GM08714 (cell line): Measurements from ENCODE around the gene NT5DC2.

Source experiments
- H3K4me3 ChIP-seq: fragments of 200-500 bp; sonication (Bioruptor generic); 2 replicates; pipeline ENCODE4 v1.5.1; 2014; ENCODE audit warnings: mild to moderate bottlenecking, low read length, inconsistent platforms
- ZNF274 ChIP-seq: IDR thresholded peaks from 2 replicates; pipeline ENCODE4 v1.6.1; 2012; ENCODE audit warnings: mild to moderate bottlenecking, low read depth, low read length

NT5DC2 gene

GRCh38 chr3:52547143-52547542 lies 13.5 kb upstream of the NT5DC2 start:
- no peak overlapping the region for H3K4me3 ChIP-seq
- TF ChIP-seq ZNF274, result no peak

GRCh38 chr3:52546111-52546901 lies 12.6 kb upstream of the NT5DC2 start:
- H3K4me3 ChIP-seq, result no peak overlapping the region
- no peak for TF ChIP-seq ZNF274

- no peak for TF ChIP-seq ZNF274
- H3K4me3 ChIP-seq, result no peak overlapping the region
These were observed 11.3 kb upstream of the NT5DC2 start for GRCh38 chr3:52544937-52545336.

GRCh38 chr3:52541050-52541449 lies 7.4 kb upstream of the NT5DC2 start:
- H3K4me3 ChIP-seq, result no peak overlapping the region
- no peak for TF ChIP-seq ZNF274

GRCh38 chr3:52539010-52539653 lies 5.5 kb upstream of the NT5DC2 start:
- no peak overlapping the region for H3K4me3 ChIP-seq
- TF ChIP-seq ZNF274, result no peak

- no peak for TF ChIP-seq ZNF274
- H3K4me3 ChIP-seq, result peak overlapping the region; percentile 76
These were observed 4.2 kb upstream of the NT5DC2 start for GRCh38 chr3:52537726-52538421.

- peak overlapping the region; percentile 76 for H3K4me3 ChIP-seq
- TF ChIP-seq ZNF274, result no peak
These were observed 3.5 kb upstream of the NT5DC2 start for GRCh38 chr3:52537165-52537620.

- peak within 1 kb of the TSS; percentile 76 for H3K4me3 ChIP-seq
- TF ChIP-seq ZNF274, result no peak
These were observed 2.9 kb upstream of the NT5DC2 start, which contains the start of gene UQCC5 for GRCh38 chr3:52536369-52537164. TSS of gene UQCC5 (plus strand) at chr3:52536605. CDS start at chr3:52536756, 151 bp downstream.

GRCh38 chr3:52536112-52536368 lies 2.4 kb upstream of the NT5DC2 start:
- no peak for TF ChIP-seq ZNF274
- H3K4me3 ChIP-seq, result no peak overlapping the region

- no peak overlapping the region for H3K4me3 ChIP-seq
- TF ChIP-seq ZNF274, result no peak
These were observed 1.9 kb upstream of the NT5DC2 start for GRCh38 chr3:52535411-52536111.

- H3K4me3 ChIP-seq, result peak overlapping the region; percentile 59; the same call in 1 of the 2 replicates
- no peak for TF ChIP-seq ZNF274
These were observed 875 bp upstream of the NT5DC2 start for GRCh38 chr3:52534281-52535183.

GRCh38 chr3:52532838-52533622 lies 627 bp downstream of the NT5DC2 start:
- no peak for TF ChIP-seq ZNF274
- H3K4me3 ChIP-seq, result peak overlapping the region; percentile 62
